ENCODE data around the gene B3GNT7.

DNA sequence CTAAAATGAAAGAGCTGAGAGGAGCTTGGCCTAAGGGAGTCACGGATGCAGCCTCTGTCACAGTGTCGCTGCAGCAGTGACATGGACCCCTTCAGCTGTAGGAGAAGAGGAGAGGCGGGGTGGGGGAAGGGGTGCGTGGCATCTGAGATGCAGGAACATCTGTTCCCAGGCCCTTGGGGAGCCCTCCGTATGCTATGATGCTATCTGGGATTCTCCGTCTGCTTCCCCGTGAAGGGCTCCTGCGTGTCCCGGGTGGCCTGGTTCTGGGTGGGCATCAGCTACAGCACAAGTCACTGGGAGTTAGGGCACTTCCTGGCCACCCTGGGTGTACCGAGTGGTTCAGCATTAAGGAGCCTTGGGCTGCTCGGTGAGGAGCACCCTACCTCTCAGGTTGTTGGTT, 35.6 kb upstream of the B3GNT7 start:
- TF ChIP-seq, protein P1, sequence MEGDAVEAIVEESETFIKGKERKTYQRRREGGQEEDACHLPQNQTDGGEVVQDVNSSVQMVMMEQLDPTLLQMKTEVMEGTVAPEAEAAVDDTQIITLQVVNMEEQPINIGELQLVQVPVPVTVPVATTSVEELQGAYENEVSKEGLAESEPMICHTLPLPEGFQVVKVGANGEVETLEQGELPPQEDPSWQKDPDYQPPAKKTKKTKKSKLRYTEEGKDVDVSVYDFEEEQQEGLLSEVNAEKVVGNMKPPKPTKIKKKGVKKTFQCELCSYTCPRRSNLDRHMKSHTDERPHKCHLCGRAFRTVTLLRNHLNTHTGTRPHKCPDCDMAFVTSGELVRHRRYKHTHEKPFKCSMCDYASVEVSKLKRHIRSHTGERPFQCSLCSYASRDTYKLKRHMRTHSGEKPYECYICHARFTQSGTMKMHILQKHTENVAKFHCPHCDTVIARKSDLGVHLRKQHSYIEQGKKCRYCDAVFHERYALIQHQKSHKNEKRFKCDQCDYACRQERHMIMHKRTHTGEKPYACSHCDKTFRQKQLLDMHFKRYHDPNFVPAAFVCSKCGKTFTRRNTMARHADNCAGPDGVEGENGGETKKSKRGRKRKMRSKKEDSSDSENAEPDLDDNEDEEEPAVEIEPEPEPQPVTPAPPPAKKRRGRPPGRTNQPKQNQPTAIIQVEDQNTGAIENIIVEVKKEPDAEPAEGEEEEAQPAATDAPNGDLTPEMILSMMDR (IDR thresholded peaks at IDR 0.05) = no peak
- no peak for TF ChIP-seq EP300 (IDR thresholded peaks at IDR 0.05)
